Transverse colon (tissue), 4 donors: ENCODE data around the gene MARCHF7. TPM values are rescaled to one million over a fixed set of nuclear protein-coding genes. Genes with fewer than 3 reads are reported as not detected.

Source experiments
- DNase-seq: peaks from one replicate; pipeline ENCODE4 v3.0.0-alpha.2; 2019
- H3K27ac ChIP-seq, 4 donors: fragments of 200-600 bp; sonication (generic); 2 replicates each; pipeline ENCODE4 v1.5.1; 2016 to 2018; ENCODE audit warnings: inconsistent platforms in 4 of 4
- H3K27me3 ChIP-seq: fragments of 200-600 bp; sonication (generic); 2 replicates; pipeline ENCODE4 v1.5.1; 2017; ENCODE audit warnings: inconsistent platforms
- H3K36me3 ChIP-seq, 4 donors: fragments of 200-600 bp; sonication (generic); 2 replicates each; pipeline ENCODE4 v1.5.1; 2017 to 2019; ENCODE audit warnings: inconsistent platforms in 4 of 4
- H3K4me1 ChIP-seq, 4 donors: fragments of 200-600 bp; sonication (generic); 2 replicates each; pipeline ENCODE4 v1.5.1; 2017 to 2020; ENCODE audit warnings: inconsistent platforms in 4 of 4
- H3K4me3 ChIP-seq, 4 donors: fragments of 200-600 bp; sonication (generic); 1 replicate in 1 of 4; 2 replicates in 3 of 4; pipeline versions ENCODE4 v1.5.1 to v1.6.1; 2017 to 2019; ENCODE audit warnings: inconsistent platforms in 4 of 4
- H3K9me3 ChIP-seq, 2 donors: fragments of 200-600 bp; sonication (generic); 2 replicates each; pipeline ENCODE4 v1.5.1; 2017 to 2019; ENCODE audit warnings: inconsistent platforms in 2 of 2
- EP300 ChIP-seq: sonication (generic); formaldehyde crosslinking; IDR thresholded peaks from one replicate; pipeline ENCODE4 v1.6.1; 2017; ENCODE audit warnings: antibody characterized with exemption, low read depth
- POLR2A ChIP-seq: fragments of 450-650 bp; IDR thresholded peaks from one replicate; pipeline ENCODE4 v1.6.1; 2016; ENCODE audit warnings: antibody characterized with exemption, mild to moderate bottlenecking, moderate library complexity
- POLR2AphosphoS5 ChIP-seq, 3 donors: sonication (generic); formaldehyde crosslinking; IDR thresholded peaks; one replicate each; pipeline ENCODE4 v1.6.1; 2016; ENCODE audit warnings: antibody characterized with exemption in 3 of 3
- WGBS, 2 donors: methylation state at CpG; one replicate each; pipeline ENCODE4 v1.1.5; 2018; ENCODE audit warnings: low coverage in 1 of 2; 5-methylcytosine and 5-hydroxymethylcytosine counted together
- in situ Hi-C, 4 donors: fragments of 200-750 bp; cut with MboI; loops; one replicate each; pipeline versions ENCODE4 v1.15.0 to v1.15.1; 2017; ENCODE audit warnings: low sequenced_read_pairs in 3 of 4, low pct_ligation_motif_present in 1 of 4, low pct_unique_long_range_greater_than_20kb in 1 of 4
- intact Hi-C: fragments of 100-400 bp; cut with DNase I; formaldehyde crosslinking; loops from one replicate; pipeline ENCODE4 v1.15.1; 2023; ENCODE audit warnings: low total_unique reads
- total RNA-seq, 4 donors: library from RNA; depleted of rRNA; stranded (reverse); fragments of >200 nt; gene quantifications; one replicate each; pipeline ENCODE4 v1.1.0, GENCODE V29; 2016
- TF ChIP-seq, protein P1 (sequence below), 5 experiments: fragments of 200-600 bp in 3 of 5; fragments of 450-650 bp in 2 of 5; sonication (generic) in 3 of 5; IDR thresholded peaks; 1 replicate in 2 of 5; 2 replicates in 3 of 5; pipeline ENCODE4 v1.5.1; 2016 to 2017; ENCODE audit warnings: antibody characterized with exemption in 5 of 5, inconsistent platforms in 3 of 5, mild to moderate bottlenecking in 2 of 5, moderate library complexity in 1 of 5

The MARCHF7 gene
- total RNA-seq, 4 donors from 2014 or later = 25.8 to 96.9 (median 71.0) TPM

DNA sequence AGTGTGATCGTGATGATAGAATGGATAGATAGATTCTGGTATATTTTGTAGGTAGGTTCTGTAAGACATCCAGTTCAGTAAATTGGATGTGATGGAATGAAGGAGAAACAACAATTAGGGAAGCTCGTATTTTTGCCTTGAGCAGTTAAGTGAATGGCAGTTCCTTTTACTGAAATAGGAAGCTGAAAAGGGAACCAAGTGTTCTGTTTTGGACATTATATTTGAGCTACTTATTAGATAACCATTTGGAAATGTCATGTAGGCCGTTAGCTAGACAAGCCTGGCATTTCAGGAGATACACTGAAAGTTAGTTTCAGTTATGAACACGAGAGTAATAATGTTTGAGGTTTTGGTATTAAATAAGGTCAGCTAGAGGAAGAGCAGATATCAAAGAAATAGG lies 41.5 kb downstream of the MARCHF7 start:
- intact Hi-C loops = no loop called here
- peak overlapping the region in 1 of 4 donors; percentile 32 for H3K27ac ChIP-seq
- in situ Hi-C loops = no loop called here
- peaks cover 0 to 19% (median 5%) of the 10 kb centered on the region in 4 donors for H3K4me1 ChIP-seq
- no peak overlapping the region for H3K4me3 ChIP-seq
- no peak for TF ChIP-seq EP300
- TF ChIP-seq, protein P1, sequence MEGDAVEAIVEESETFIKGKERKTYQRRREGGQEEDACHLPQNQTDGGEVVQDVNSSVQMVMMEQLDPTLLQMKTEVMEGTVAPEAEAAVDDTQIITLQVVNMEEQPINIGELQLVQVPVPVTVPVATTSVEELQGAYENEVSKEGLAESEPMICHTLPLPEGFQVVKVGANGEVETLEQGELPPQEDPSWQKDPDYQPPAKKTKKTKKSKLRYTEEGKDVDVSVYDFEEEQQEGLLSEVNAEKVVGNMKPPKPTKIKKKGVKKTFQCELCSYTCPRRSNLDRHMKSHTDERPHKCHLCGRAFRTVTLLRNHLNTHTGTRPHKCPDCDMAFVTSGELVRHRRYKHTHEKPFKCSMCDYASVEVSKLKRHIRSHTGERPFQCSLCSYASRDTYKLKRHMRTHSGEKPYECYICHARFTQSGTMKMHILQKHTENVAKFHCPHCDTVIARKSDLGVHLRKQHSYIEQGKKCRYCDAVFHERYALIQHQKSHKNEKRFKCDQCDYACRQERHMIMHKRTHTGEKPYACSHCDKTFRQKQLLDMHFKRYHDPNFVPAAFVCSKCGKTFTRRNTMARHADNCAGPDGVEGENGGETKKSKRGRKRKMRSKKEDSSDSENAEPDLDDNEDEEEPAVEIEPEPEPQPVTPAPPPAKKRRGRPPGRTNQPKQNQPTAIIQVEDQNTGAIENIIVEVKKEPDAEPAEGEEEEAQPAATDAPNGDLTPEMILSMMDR (IDR thresholded peaks at IDR 0.05) = no peak
- no peak for TF ChIP-seq POLR2A
- no peak for TF ChIP-seq POLR2AphosphoS5 (IDR thresholded peaks at IDR 0.05)
- 60 to 77% methylated on average over 4 of the region's 4 CpGs for WGBS, 2 donors
- no peaks in the 10 kb centered on the region for H3K9me3 ChIP-seq
- H3K27me3 ChIP-seq = no peaks in the 10 kb centered on the region
- DNase-seq = no peak
- peaks cover 0 to 38% (median 9%) of the 10 kb centered on the region in 4 donors for H3K36me3 ChIP-seq

DNA sequence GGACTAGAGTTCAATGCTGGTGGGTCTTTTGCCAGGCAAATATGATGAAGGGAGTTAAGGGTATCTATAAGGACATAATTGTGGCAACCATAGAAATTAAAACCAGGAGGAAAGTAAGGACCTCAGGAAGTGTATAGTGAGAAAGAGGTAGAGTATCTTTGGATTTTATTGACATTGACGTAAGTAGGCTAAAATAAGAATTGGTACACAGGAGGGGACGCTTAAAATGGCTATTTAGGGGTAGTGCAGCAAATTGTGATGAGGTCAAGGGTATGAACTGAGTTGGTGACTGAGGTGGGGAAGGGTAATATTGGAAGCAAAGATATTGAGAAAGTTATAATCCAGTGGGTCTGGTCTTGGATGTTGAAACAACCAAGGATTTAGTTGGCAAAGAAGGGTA lies 42.7 kb downstream of the MARCHF7 start:
- intact Hi-C loops = no loop called here
- H3K27me3 ChIP-seq = no peaks in the 10 kb centered on the region
- 92 to 93% methylated on average over 2 of the region's 2 CpGs for WGBS, 2 donors

DNA sequence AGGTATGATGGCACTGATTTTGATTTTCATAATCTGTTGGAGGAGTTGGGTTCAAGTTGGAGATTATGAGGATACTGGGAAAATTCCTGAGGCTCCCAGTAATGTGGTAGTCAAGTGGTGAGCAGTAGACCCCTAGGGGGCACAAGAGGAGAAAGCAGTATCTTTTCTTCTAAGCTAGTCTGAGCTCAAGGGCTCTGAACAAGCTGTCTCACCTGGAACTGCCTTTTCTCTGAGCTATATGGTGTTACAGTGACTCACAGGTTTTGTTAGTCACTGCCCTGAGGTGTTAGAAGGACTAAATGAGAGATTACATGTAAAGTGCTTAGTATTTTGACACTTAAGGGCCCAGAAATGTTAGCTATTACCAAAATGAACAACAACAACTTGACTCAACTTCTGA lies 43.5 kb downstream of the MARCHF7 start:
- Histone ChIP-seq H3K36me3 (peaks cover 0 to 29% (median 15%) of the 10 kb centered on the region in 4 donors), H3K4me1 (peaks cover 0 to 19% (median 5%) of the 10 kb centered on the region in 4 donors), H3K9me3 (no peaks in the 10 kb centered on the region), H3K27me3 (no peaks in the 10 kb centered on the region), H3K4me3 (no peak overlapping the region), H3K27ac (no peak overlapping the region)
- TF ChIP-seq, protein P1 (IDR thresholded peaks at IDR 0.05) = no peak
- TF ChIP-seq POLR2AphosphoS5 (IDR thresholded peaks at IDR 0.05) (no peak), POLR2A (no peak), EP300 (no peak)
- in situ Hi-C loops = no loop called here
- intact Hi-C loops = no loop called here
- no peak for DNase-seq

More for the DNA sequence above, 42.7 kb downstream of the MARCHF7 start:
- no peaks in the 10 kb centered on the region for H3K9me3 ChIP-seq
- in situ Hi-C loops = no loop called here
- H3K27ac ChIP-seq = no peak overlapping the region
- peaks cover 0 to 35% (median 11%) of the 10 kb centered on the region in 4 donors for H3K36me3 ChIP-seq
- no peak for DNase-seq
- H3K4me1 ChIP-seq = peaks cover 0 to 19% (median 5%) of the 10 kb centered on the region in 4 donors
- TF ChIP-seq, protein P1 (IDR thresholded peaks at IDR 0.05) = no peak
- TF ChIP-seq POLR2A = no peak
- TF ChIP-seq EP300 = no peak
- H3K4me3 ChIP-seq = no peak overlapping the region

DNA sequence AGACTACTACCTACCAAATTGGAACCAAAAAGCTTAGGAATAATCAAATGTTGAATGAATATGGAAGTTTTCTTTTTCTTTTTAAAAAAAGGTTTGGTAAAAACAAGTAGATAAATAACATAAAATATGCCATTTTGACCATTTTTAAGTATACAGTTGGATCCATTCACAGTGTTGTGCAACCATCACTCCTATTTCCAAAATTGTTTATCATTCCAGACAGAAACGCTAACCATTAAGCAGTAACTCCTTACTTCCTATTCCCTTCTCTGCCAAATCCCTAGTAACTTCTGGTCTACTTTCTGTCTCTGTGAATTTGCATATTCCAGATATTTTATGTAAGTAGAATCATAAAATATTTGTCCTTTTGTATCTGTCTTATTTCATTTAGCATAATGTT lies 45.9 kb downstream of the MARCHF7 start:
- no peak for TF ChIP-seq POLR2A
- TF ChIP-seq POLR2AphosphoS5 (IDR thresholded peaks at IDR 0.05) = no peak
- TF ChIP-seq EP300 = no peak
- TF ChIP-seq, protein P1 (IDR thresholded peaks at IDR 0.05) = no peak
- no peak overlapping the region for H3K4me3 ChIP-seq
- no peaks in the 10 kb centered on the region for H3K9me3 ChIP-seq
- no peak overlapping the region for H3K27ac ChIP-seq
- WGBS, 2 donors = 67 to 78% methylated on average over 1 of the region's 1 CpG
- no peaks in the 10 kb centered on the region for H3K27me3 ChIP-seq
- H3K36me3 ChIP-seq = peaks cover 0 to 29% (median 13%) of the 10 kb centered on the region in 4 donors
- intact Hi-C loops = no loop called here
- no peak for DNase-seq
- in situ Hi-C loops = no loop called here
- peaks cover 0 to 19% (median 5%) of the 10 kb centered on the region in 4 donors for H3K4me1 ChIP-seq
